CD4-positive, alpha-beta memory T cell (primary cell): Measurements from ENCODE around the gene SGPL1. TPM values are rescaled to one million over a fixed set of nuclear protein-coding genes. Genes with fewer than 3 reads are reported as not detected.
"Not testable (repeated sequence)": the region's sequence is repeated elsewhere in the genome, so short reads cannot be mapped to it uniquely, and the experiment has no call there.

Source experiments
- CTCF ChIA-PET: fragments of 350-600 bp; sonication (Branson Sonifier 250); formaldehyde crosslinking; loops from one replicate; lab custom pipeline; 2021; ENCODE audit warnings: inconsistent platforms; ENCODE audit not compliant: partially characterized antibody; lab: Charles Lee
- POLR2A ChIA-PET: fragments of 350-600 bp; sonication (Branson Sonifier 250); formaldehyde crosslinking; loops from one replicate; lab custom pipeline; 2021; ENCODE audit not compliant: partially characterized antibody; lab: Charles Lee
- DNase-seq, 5 donors: peaks; one replicate each; pipeline versions ENCODE4 v3.0.0 to v3.0.0-alpha.2; 2020 to 2022; ENCODE audit warnings: mixed read lengths in 1 of 5
- H3K27ac ChIP-seq: one replicate; pipeline ENCODE4 v1.7.0; 2013; ENCODE audit warnings: low read depth, low read length
- H3K27me3 ChIP-seq: 2 replicates; pipeline ENCODE4 v1.7.0; 2013; ENCODE audit warnings: mild to moderate bottlenecking, low read length, moderate library complexity; ENCODE audit not compliant: insufficient read depth
- H3K36me3 ChIP-seq: 2 replicates; pipeline ENCODE4 v1.7.0; 2013; ENCODE audit warnings: mild to moderate bottlenecking, low read length, moderate library complexity; ENCODE audit not compliant: insufficient read depth
- H3K4me1 ChIP-seq: 2 replicates; pipeline ENCODE4 v1.7.0; 2013; ENCODE audit warnings: mild to moderate bottlenecking, low read length, moderate library complexity; ENCODE audit not compliant: insufficient read depth
- H3K4me3 ChIP-seq, 2 donors: one replicate each; pipeline ENCODE4 v1.7.0; 2013; ENCODE audit warnings: low read length in 2 of 2, mild to moderate bottlenecking in 1 of 2
- H3K9me3 ChIP-seq, 2 donors: one replicate each; pipeline ENCODE4 v1.7.0; 2013; ENCODE audit warnings: low read length in 2 of 2, control low read depth in 1 of 2; ENCODE audit not compliant: control insufficient read depth in 1 of 2
- H3K27ac Mint-ChIP-seq, 7 donors: one replicate each; pipeline ENCODE4 v1.8.0; 2020 to 2021; ENCODE audit warnings: mixed read lengths in 7 of 7, mild to moderate bottlenecking in 6 of 7, inconsistent platforms in 3 of 7, moderate library complexity in 3 of 7
- H3K27me3 Mint-ChIP-seq, 2 donors: one replicate each; pipeline ENCODE4 v1.8.0; 2020 to 2021; ENCODE audit warnings: mixed read lengths in 2 of 2
- H3K36me3 Mint-ChIP-seq, 2 donors: one replicate each; pipeline ENCODE4 v1.8.0; 2020 to 2021; ENCODE audit warnings: mixed read lengths in 2 of 2, inconsistent platforms in 1 of 2, mild to moderate bottlenecking in 1 of 2
- H3K4me1 Mint-ChIP-seq, 4 donors: one replicate each; pipeline ENCODE4 v1.8.0; 2020 to 2021; ENCODE audit warnings: mixed read lengths in 4 of 4, mild to moderate bottlenecking in 1 of 4
- H3K4me3 Mint-ChIP-seq, 8 donors: one replicate each; pipeline ENCODE4 v1.8.0; 2020 to 2021; ENCODE audit warnings: mixed read lengths in 8 of 8, mild to moderate bottlenecking in 7 of 8, moderate library complexity in 6 of 8, inconsistent platforms in 3 of 8
- H3K9me3 Mint-ChIP-seq, 8 donors: one replicate each; pipeline ENCODE4 v1.8.0; 2020 to 2021; ENCODE audit warnings: mixed read lengths in 8 of 8, mild to moderate bottlenecking in 5 of 8, inconsistent platforms in 3 of 8, moderate library complexity in 1 of 8
- intact Hi-C: fragments of 100-400 bp; cut with micrococcal nuclease; formaldehyde crosslinking; loops from one replicate; pipeline ENCODE4 v1.15.1; 2023
- polyA plus RNA-seq, 2 donors: library from polyadenylated mRNA; unstranded; fragments of 300-500 nt; fragmentation: Illumina TruSeq; gene quantifications; one replicate each; pipeline ENCODE4 v1.2.3, GENCODE V29; 2021
- total RNA-seq, 2 experiments: library from RNA; stranded (reverse); gene quantifications; one replicate each; pipeline ENCODE4 v1.2.3, GENCODE V29; 2021

The SGPL1 gene
- total and polyA plus RNA-seq, 4 experiments from 2014 or later: 14.3 to 32.2 (median 22.1) TPM

DNA sequence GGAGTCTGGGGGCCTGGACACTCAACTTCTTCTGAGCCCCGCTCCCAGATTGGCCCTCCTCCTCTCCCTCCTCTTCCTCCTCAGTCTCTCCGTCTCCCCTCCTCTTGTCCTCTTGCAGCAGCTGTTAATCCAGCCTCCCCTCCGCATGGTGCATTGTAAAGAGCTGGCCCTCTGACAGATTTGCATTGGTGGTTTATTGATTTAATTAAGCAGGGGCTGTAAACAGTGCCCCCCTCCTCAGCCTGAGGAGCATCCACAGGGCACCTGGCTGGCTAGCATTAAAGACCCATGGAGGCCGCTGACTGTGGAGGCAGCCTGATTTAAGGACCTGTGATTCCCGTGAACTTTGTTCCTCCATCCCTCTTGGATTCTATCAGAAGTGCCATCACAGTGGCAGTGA, 101.5 kb downstream of the SGPL1 start:
- H3K9me3 ChIP-seq: no peaks in the 10 kb centered on the region
- Mint-ChIP-seq H3K9me3 (peaks cover 0 to 2% (median under 1%) of the 10 kb centered on the region in 8 donors), H3K36me3 (no peaks in the 10 kb centered on the region), H3K27me3 (peaks cover 13 to 28% of the 10 kb centered on the region in 2 donors), H3K27ac (peak overlapping the region in 1 of 7 donors; percentile 35), H3K4me3 (no peak overlapping the region), H3K4me1 (no peaks in the 10 kb centered on the region)
- POLR2A ChIA-PET: no interaction called here
- no peak overlapping the region for H3K4me3 ChIP-seq
- H3K36me3 ChIP-seq: no peaks in the 10 kb centered on the region
- H3K4me1 ChIP-seq: no peaks in the 10 kb centered on the region
- H3K27me3 ChIP-seq: peaks cover 4% of the 10 kb centered on the region
- no peak overlapping the region for H3K27ac ChIP-seq
- CTCF ChIA-PET: no interaction called here
- intact Hi-C loops: no loop called here
- DNase-seq: no peak

DNA sequence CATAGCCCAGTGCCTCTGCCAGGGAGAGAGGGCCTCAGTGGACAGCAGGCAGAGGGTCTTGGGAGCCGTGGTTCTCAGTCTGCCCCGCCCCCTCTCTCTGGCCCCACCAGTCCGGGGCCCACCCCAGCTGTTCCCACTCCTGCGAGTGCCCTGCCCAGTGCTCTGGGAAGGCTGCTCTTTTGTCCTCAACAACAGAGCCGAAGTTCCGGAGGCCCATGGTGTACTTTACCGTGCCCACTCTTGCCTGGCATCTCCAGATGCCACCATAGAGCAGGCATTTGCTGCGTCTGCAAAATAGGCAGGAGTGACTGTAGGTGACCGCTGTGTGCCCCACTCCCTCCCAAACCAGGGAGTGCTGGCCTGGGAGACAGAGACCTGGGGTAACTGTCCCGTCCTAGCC, 101.9 kb downstream of the SGPL1 start:
- no peaks in the 10 kb centered on the region for H3K36me3 ChIP-seq
- no peaks in the 10 kb centered on the region for H3K4me1 ChIP-seq
- no peak overlapping the region for H3K27ac ChIP-seq
- Mint-ChIP-seq H3K27ac (no peak overlapping the region), H3K27me3 (peaks cover 13 to 28% of the 10 kb centered on the region in 2 donors), H3K4me3 (no peak overlapping the region), H3K36me3 (no peaks in the 10 kb centered on the region), H3K9me3 (peaks cover 0 to 2% (median under 1%) of the 10 kb centered on the region in 8 donors), H3K4me1 (no peaks in the 10 kb centered on the region)
- intact Hi-C loops: no loop called here
- no peaks in the 10 kb centered on the region for H3K9me3 ChIP-seq
- no peak for DNase-seq
- CTCF ChIA-PET: no interaction called here
- POLR2A ChIA-PET: no interaction called here
- no peak overlapping the region for H3K4me3 ChIP-seq
- peaks cover 8% of the 10 kb centered on the region for H3K27me3 ChIP-seq

DNA sequence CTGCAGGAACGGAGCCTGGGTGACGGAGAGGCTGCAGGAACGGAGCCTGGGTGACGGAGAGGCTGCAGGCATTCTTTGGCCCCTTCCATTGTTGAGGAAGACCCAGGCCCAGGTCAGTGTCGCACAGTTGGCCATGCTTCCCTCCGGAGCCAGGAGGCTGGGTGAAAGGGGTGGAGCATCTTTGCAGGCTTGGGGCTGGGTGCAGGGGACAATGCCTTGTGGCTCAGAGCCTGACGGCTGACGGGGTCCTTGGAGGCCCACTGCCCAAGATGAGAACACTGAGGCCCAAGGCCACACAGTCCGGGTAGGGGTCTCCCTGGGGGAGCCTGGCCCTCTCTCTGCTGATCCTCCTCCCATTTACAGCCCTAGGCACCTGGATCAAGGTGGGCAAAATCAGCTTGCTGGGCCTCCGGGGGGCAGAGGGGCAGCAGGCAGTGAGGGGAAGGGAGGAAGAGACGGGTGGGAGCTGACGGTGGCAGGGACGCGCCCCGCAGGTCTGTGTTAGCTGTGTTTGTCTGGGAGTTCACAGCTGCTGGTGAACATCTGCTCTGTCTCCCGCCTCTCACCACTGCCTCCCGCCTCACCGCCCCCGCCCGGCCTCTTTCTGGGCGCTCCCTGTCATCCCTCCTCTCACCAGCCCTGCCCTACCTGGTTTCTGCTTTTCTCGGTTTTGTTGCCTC, 103.2 kb downstream of the SGPL1 start:
- CTCF ChIA-PET: interaction anchor here (1.2 kb wide), 1 partner anchor 366 kb away, joined by 3 read pairs; no protein-coding TSS in a partner anchor
- intact Hi-C loops: no loop called here
- no peaks in the 10 kb centered on the region for H3K36me3 Mint-ChIP-seq
- Histone ChIP-seq H3K36me3 (no peaks in the 10 kb centered on the region), H3K27ac (no peak overlapping the region), H3K4me1 (no peaks in the 10 kb centered on the region), H3K9me3 (no peaks in the 10 kb centered on the region), H3K27me3 (peaks cover 8% of the 10 kb centered on the region), H3K4me3 (no peak overlapping the region)
- H3K27ac Mint-ChIP-seq: no peak overlapping the region
- no peaks in the 10 kb centered on the region for H3K4me1 Mint-ChIP-seq
- H3K27me3 Mint-ChIP-seq: peaks cover 12 to 31% of the 10 kb centered on the region in 2 donors
- DNase-seq: no peak
- no peaks in the 10 kb centered on the region for H3K9me3 Mint-ChIP-seq
- POLR2A ChIA-PET: no interaction called here
- peak overlapping the region in 1 of 8 donors; percentile 44 for H3K4me3 Mint-ChIP-seq

DNA sequence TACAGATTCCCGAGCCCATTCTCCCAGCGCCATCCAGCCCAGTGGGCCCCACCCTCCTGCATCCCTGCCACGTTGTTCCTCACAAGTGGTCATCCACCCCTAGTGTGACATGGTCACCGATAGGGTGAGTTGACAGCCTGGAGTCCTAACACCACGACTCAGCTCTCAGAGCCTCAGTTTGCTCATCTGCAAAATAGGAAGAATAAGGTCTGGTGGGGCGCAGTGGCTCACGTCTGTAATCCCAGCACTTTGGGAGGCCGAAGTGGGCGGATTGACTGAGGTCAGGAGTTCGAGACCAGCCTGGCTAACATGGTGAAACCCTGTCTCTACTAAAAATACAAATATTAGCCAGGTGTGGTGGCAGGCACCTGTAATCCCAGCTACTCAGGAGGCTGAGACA, 104.2 kb downstream of the SGPL1 start:
- H3K27ac Mint-ChIP-seq, POLR2A ChIA-PET: not testable (repeated sequence)
- CTCF ChIA-PET: interaction anchor here (1.2 kb wide), 1 partner anchor 365 kb away, joined by 3 read pairs; no protein-coding TSS in a partner anchor

DNA sequence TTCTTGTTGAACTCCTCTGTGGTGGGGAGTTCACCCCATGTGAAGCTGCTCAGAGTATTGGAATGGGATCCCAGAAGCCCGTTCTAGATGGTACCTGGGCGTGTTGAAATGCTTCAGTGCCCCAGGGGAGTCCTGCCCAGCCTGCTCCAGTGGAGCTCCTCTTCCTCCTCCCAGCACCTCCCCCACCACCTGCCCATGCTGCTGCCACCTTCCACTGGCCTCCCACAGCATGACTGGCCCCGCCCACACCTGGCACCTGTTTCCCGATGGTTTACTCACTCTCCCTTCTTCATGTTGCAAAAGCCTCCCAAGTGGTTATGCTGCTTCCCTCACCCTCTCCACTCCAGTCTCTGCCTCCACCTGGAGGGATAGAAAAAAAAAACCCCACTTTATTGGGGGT, 104.8 kb downstream of the SGPL1 start:
- Mint-ChIP-seq H3K36me3 (no peaks in the 10 kb centered on the region), H3K9me3 (no peaks in the 10 kb centered on the region), H3K4me1 (peaks cover 0 to 6% (median 4%) of the 10 kb centered on the region in 4 donors), H3K27me3 (peaks cover 11 to 30% of the 10 kb centered on the region in 2 donors), H3K4me3 (no peak overlapping the region), H3K27ac (no peak overlapping the region)
- H3K27ac ChIP-seq: no peak overlapping the region
- ChIA-PET CTCF (no interaction called here), POLR2A (no interaction called here)
- H3K4me3 ChIP-seq: no peak overlapping the region
- intact Hi-C loops: no loop called here
- no peak for DNase-seq
- no peaks in the 10 kb centered on the region for H3K4me1 ChIP-seq
- peaks cover 8% of the 10 kb centered on the region for H3K27me3 ChIP-seq
- H3K9me3 ChIP-seq: no peaks in the 10 kb centered on the region
- no peaks in the 10 kb centered on the region for H3K36me3 ChIP-seq

More for the DNA sequence above, 104.2 kb downstream of the SGPL1 start:
- H3K4me1 Mint-ChIP-seq, DNase-seq, H3K4me3 ChIP-seq, H3K9me3 Mint-ChIP-seq, H3K4me1 ChIP-seq, H3K4me3 Mint-ChIP-seq, H3K27ac ChIP-seq, H3K9me3 ChIP-seq, H3K27me3 ChIP-seq, H3K36me3 ChIP-seq, intact Hi-C loops, H3K36me3 Mint-ChIP-seq: not testable (repeated sequence)
- peaks cover 11 to 30% of the 10 kb centered on the region in 2 donors for H3K27me3 Mint-ChIP-seq

DNA sequence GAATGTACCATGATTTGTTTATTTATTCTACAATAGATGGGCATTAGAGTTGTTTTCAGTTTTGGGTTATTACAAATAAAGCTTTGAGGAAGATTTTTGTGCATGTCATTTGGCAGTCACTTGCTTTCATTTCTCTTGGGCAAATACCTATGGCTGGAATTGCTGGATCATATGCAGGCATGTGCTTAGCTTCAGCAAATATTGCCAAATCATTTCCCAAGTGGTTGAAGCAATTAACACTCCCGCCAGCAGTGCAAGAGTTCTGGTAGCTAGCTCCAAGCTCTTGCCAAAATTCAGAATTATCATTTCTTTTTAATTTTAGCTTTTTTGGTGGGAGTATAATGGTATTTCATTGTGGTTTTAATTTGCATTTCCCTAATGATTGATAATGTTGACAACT, 105.5 kb downstream of the SGPL1 start:
- Histone ChIP-seq H3K36me3 (no peaks in the 10 kb centered on the region), H3K4me3 (no peak overlapping the region), H3K9me3 (no peaks in the 10 kb centered on the region), H3K4me1 (no peaks in the 10 kb centered on the region), H3K27ac (no peak overlapping the region), H3K27me3 (peaks cover 8% of the 10 kb centered on the region)
- intact Hi-C loops: no loop called here
- Mint-ChIP-seq H3K27me3 (peaks cover 11 to 25% of the 10 kb centered on the region in 2 donors), H3K4me1 (peaks cover 0 to 6% (median 5%) of the 10 kb centered on the region in 4 donors), H3K36me3 (no peaks in the 10 kb centered on the region), H3K4me3 (no peak overlapping the region), H3K9me3 (no peaks in the 10 kb centered on the region), H3K27ac (no peak overlapping the region)
- POLR2A ChIA-PET: no interaction called here
- no peak for DNase-seq
- CTCF ChIA-PET: no interaction called here

DNA sequence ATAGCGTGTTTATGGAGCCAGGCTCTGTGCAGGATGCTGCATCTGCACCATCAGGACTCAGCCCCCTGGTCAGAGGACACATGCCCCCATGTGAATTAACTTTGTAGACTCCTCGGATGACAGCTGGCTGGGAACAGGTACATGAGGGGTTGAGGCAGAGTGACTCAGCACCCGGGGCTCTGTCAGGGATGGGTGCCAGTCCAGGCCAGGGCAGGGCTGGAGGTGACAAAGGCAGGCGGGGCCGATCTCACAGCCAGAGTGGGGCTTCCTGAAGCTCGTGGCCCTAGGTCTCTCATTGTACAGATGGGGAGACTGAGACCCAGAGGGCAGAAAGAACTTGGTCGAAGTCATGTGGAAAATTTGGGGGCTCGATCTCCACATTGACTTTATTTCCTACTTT, 107.9 kb downstream of the SGPL1 start:
- no peak overlapping the region for H3K4me3 ChIP-seq
- ChIA-PET POLR2A (no interaction called here), CTCF (no interaction called here)
- Mint-ChIP-seq H3K36me3 (no peaks in the 10 kb centered on the region), H3K4me3 (no peak overlapping the region), H3K27ac (no peak overlapping the region), H3K4me1 (peaks cover 0 to 6% (median 5%) of the 10 kb centered on the region in 4 donors), H3K9me3 (no peaks in the 10 kb centered on the region), H3K27me3 (peaks cover 9 to 18% of the 10 kb centered on the region in 2 donors)
- intact Hi-C loops: no loop called here
- no peaks in the 10 kb centered on the region for H3K9me3 ChIP-seq
- H3K27me3 ChIP-seq: peaks cover 8% of the 10 kb centered on the region
- no peak overlapping the region for H3K27ac ChIP-seq
- no peak for DNase-seq
- no peaks in the 10 kb centered on the region for H3K4me1 ChIP-seq
- no peaks in the 10 kb centered on the region for H3K36me3 ChIP-seq
